UCSD-AML1 (cell line): ENCODE measurements around the gene IRAK1.

Experiments
- DNase-seq: peaks from one replicate; lab custom pipeline; 2025; ENCODE audit not compliant: unreplicated experiment; lab: John Stamatoyannopoulos, UW

IRAK1 gene

GRCh38 chrX:154019633-154020528 is at the start of gene IRAK1:
Gene IRAK1 (minus strand): TSS chrX:154019902. CDS start chrX:154019812, 90 bp downstream.
- peak; percentile 70 for DNase-seq

- no peak for DNase-seq
These were observed 48.9 kb upstream of the IRAK1 start for GRCh38 chrX:154068560-154068959.

GRCh38 chrX:154064637-154065435 is 45.1 kb upstream of the IRAK1 start:
- DNase-seq, result no peak

- no peak for DNase-seq
These were observed 43.5 kb upstream of the IRAK1 start for GRCh38 chrX:154063234-154063633.

- no peak for DNase-seq
These were observed 42.1 kb upstream of the IRAK1 start for GRCh38 chrX:154061801-154062200.

GRCh38 chrX:154059729-154060245 is 40.1 kb upstream of the IRAK1 start:
- no peak for DNase-seq

- DNase-seq, result no peak
These were observed 39.5 kb upstream of the IRAK1 start for GRCh38 chrX:154059231-154059630.

GRCh38 chrX:154058214-154058997 is 38.7 kb upstream of the IRAK1 start:
- DNase-seq, result no peak

- DNase-seq, result no peak
These were observed 38.1 kb upstream of the IRAK1 start for GRCh38 chrX:154057791-154058190.

GRCh38 chrX:154056770-154057241 is 37.1 kb upstream of the IRAK1 start:
- no peak for DNase-seq

GRCh38 chrX:154051201-154051810 is 31.6 kb upstream of the IRAK1 start:
- DNase-seq, result peak; percentile 41

GRCh38 chrX:154050113-154050495 is 30.4 kb upstream of the IRAK1 start:
- DNase-seq, result no peak

GRCh38 chrX:154049209-154050112 is 29.8 kb upstream of the IRAK1 start:
- DNase-seq, result no peak

- no peak for DNase-seq
These were observed 28.7 kb upstream of the IRAK1 start for GRCh38 chrX:154048398-154048797.

- DNase-seq, result no peak
These were observed 27.4 kb upstream of the IRAK1 start for GRCh38 chrX:154046940-154047610.

- DNase-seq, result no peak
These were observed 26.5 kb upstream of the IRAK1 start for GRCh38 chrX:154046031-154046781.

GRCh38 chrX:154044091-154044490 is 24.4 kb upstream of the IRAK1 start:
- no peak for DNase-seq
